Small intestine (tissue), 7 donors: ENCODE data around the gene TJP2. TPM values are rescaled to one million over a fixed set of nuclear protein-coding genes. Genes with fewer than 3 reads are reported as not detected.

Experiments
- DNase-seq, 2 donors: peaks; one replicate each; pipeline versions ENCODE4 v3.0.0 to v3.0.0-alpha.2; 2013
- FAIRE-seq: peaks from 2 replicates; lab custom pipeline; 2012; peaks lifted over from hg19 to GRCh38; lab: Jason Lieb, UNC
- H3K27ac ChIP-seq, 3 donors: one replicate each; pipeline ENCODE4 v1.5.1; 2013; ENCODE audit warnings: low read length in 2 of 3, mild to moderate bottlenecking in 2 of 3, control low read depth in 1 of 3, inconsistent platforms in 1 of 3, low read depth in 1 of 3, moderate library complexity in 1 of 3
- H3K27me3 ChIP-seq, 3 donors: one replicate each; pipeline ENCODE4 v1.6.1; 2013; ENCODE audit warnings: low read length in 3 of 3, inconsistent platforms in 1 of 3; ENCODE audit not compliant: control insufficient read depth in 3 of 3, insufficient read depth in 3 of 3
- H3K36me3 ChIP-seq, 3 donors: one replicate each; pipeline ENCODE4 v1.6.1; 2013; ENCODE audit warnings: low read length in 3 of 3, inconsistent platforms in 1 of 3, low read depth in 1 of 3, mild to moderate bottlenecking in 1 of 3, moderate library complexity in 1 of 3; ENCODE audit not compliant: control insufficient read depth in 3 of 3, insufficient read depth in 2 of 3
- H3K4me1 ChIP-seq, 3 donors: one replicate each; pipeline ENCODE4 v1.6.1; 2013; ENCODE audit warnings: low read length in 2 of 3, inconsistent platforms in 1 of 3, low read depth in 1 of 3, mild to moderate bottlenecking in 1 of 3, moderate library complexity in 1 of 3; ENCODE audit not compliant: control insufficient read depth in 3 of 3, insufficient read depth in 2 of 3
- H3K4me3 ChIP-seq, 3 donors: one replicate each; pipeline ENCODE4 v1.5.1; 2013; ENCODE audit warnings: low read length in 3 of 3, control low read depth in 1 of 3, inconsistent platforms in 1 of 3, low read depth in 1 of 3, mild to moderate bottlenecking in 1 of 3, moderate library complexity in 1 of 3
- H3K9me3 ChIP-seq, 2 donors: one replicate each; pipeline ENCODE4 v1.6.1; 2013; ENCODE audit warnings: low read depth in 1 of 2, low read length in 1 of 2; ENCODE audit not compliant: control insufficient read depth in 2 of 2, insufficient read depth in 1 of 2
- WGBS, 3 donors: extraction: QIAGEN DNeasy Blood & Tissue Kit; methylation state at CpG; one replicate each; pipeline ENCODE4 v1.1.7; 2013; 5-methylcytosine and 5-hydroxymethylcytosine counted together
- polyA plus RNA-seq, 4 donors: library from polyadenylated mRNA; stranded (reverse) in 3 of 4; unstranded in 1 of 4; fragments of 200-250 nt in 3 of 4; fragments of 120-200 nt in 1 of 4; gene quantifications; one replicate each; pipeline versions ENCODE4 v1.2.1 to v1.2.3, GENCODE V29; 2013
- donor health status: healthy with polysubstance abuse.
- donor health status: control.
- donor health status: control.
- donor health status: Bipolar disorder and iron deficiency.
- donor health status: healthy.

TJP2 gene
- polyA plus RNA-seq, 4 donors: 48.3 to 191 (median 98.7) TPM

- Histone ChIP-seq H3K4me1 (no peaks in the 10 kb centered on the region), H3K36me3 (peaks cover 5 to 32% (median 7%) of the 10 kb centered on the region in 3 donors), H3K27me3 (no peaks in the 10 kb centered on the region), H3K9me3 (no peaks in the 10 kb centered on the region), H3K4me3 (no peak overlapping the region), H3K27ac (no peak overlapping the region)
- 94 to 96% (median 96%) methylated on average over 5 of the region's 5 CpGs for WGBS, 3 donors
- DNase-seq: no peak
- FAIRE-seq: no peak
These were observed 39.6 kb downstream of the TJP2 start for GRCh38 chr9:69213647-69214046.

- Histone ChIP-seq H3K4me3 (no peak overlapping the region), H3K4me1 (no peaks in the 10 kb centered on the region), H3K27me3 (no peaks in the 10 kb centered on the region), H3K27ac (no peak overlapping the region), H3K9me3 (no peaks in the 10 kb centered on the region), H3K36me3 (peaks cover 5 to 42% (median 12%) of the 10 kb centered on the region in 3 donors)
- DNase-seq (no peak), FAIRE-seq (no peak)
- WGBS, 3 donors: 88 to 93% (median 90%) methylated on average over 4 of the region's 4 CpGs
These were observed 40.9 kb downstream of the TJP2 start for GRCh38 chr9:69214939-69215338.

GRCh38 chr9:69215774-69216485 is 41.9 kb downstream of the TJP2 start:
- H3K4me1 ChIP-seq: no peaks in the 10 kb centered on the region
- FAIRE-seq (no peak), DNase-seq (no peak)
- peaks cover 9 to 42% (median 15%) of the 10 kb centered on the region in 3 donors for H3K36me3 ChIP-seq
- WGBS, 3 donors: 71 to 80% (median 79%) methylated on average over 9 of the region's 9 CpGs
- H3K4me3 ChIP-seq: no peak overlapping the region
- H3K27ac ChIP-seq: no peak overlapping the region
- H3K9me3 ChIP-seq: no peaks in the 10 kb centered on the region
- H3K27me3 ChIP-seq: no peaks in the 10 kb centered on the region

- Histone ChIP-seq H3K27ac (no peak overlapping the region), H3K36me3 (peaks cover 12 to 60% (median 21%) of the 10 kb centered on the region in 3 donors), H3K4me3 (no peak overlapping the region), H3K27me3 (no peaks in the 10 kb centered on the region), H3K9me3 (no peaks in the 10 kb centered on the region), H3K4me1 (no peaks in the 10 kb centered on the region)
- DNase-seq (no peak), FAIRE-seq (no peak)
- WGBS, 3 donors: 87 to 93% (median 90%) methylated on average over 3 of the region's 3 CpGs
These were observed 44.1 kb downstream of the TJP2 start for GRCh38 chr9:69218166-69218565.

GRCh38 chr9:69221036-69221435 is 47.0 kb downstream of the TJP2 start:
- no peak for DNase-seq
- H3K4me3 ChIP-seq: no peak overlapping the region
- WGBS, 3 donors: 98 to 99% (median 99%) methylated on average over 40 to 47 of the region's 47 CpGs
- no peak for FAIRE-seq
- no peak overlapping the region for H3K27ac ChIP-seq
- H3K36me3 ChIP-seq: peaks cover 9 to 58% (median 24%) of the 10 kb centered on the region in 3 donors
- H3K9me3 ChIP-seq: no peaks in the 10 kb centered on the region
- H3K4me1 ChIP-seq: no peaks in the 10 kb centered on the region
- no peaks in the 10 kb centered on the region for H3K27me3 ChIP-seq

- DNase-seq (no peak), FAIRE-seq (no peak)
- Histone ChIP-seq H3K27ac (no peak overlapping the region), H3K4me1 (no peaks in the 10 kb centered on the region), H3K27me3 (no peaks in the 10 kb centered on the region), H3K36me3 (peaks cover 11 to 49% (median 27%) of the 10 kb centered on the region in 3 donors), H3K9me3 (no peaks in the 10 kb centered on the region), H3K4me3 (no peak overlapping the region)
- WGBS, 3 donors: 92 to 98% (median 96%) methylated on average over 8 of the region's 8 CpGs
These were observed 48.9 kb downstream of the TJP2 start for GRCh38 chr9:69222970-69223369.

GRCh38 chr9:69223605-69224004 is 49.5 kb downstream of the TJP2 start:
- WGBS, 3 donors: 67 to 76% (median 71%) methylated on average over 2 of the region's 2 CpGs
- Histone ChIP-seq H3K27me3 (no peaks in the 10 kb centered on the region), H3K36me3 (peaks cover 14 to 47% (median 30%) of the 10 kb centered on the region in 3 donors), H3K4me3 (no peak overlapping the region), H3K9me3 (no peaks in the 10 kb centered on the region), H3K4me1 (no peaks in the 10 kb centered on the region), H3K27ac (no peak overlapping the region)
- DNase-seq: peak; percentile 46 to 48
- no peak for FAIRE-seq

GRCh38 chr9:69229367-69229766 is 55.3 kb downstream of the TJP2 start:
- no peak for FAIRE-seq

More at GRCh38 chr9:69229367-69229766, 55.3 kb downstream of the TJP2 start:
- no peaks in the 10 kb centered on the region for H3K9me3 ChIP-seq
- no peak overlapping the region for H3K27ac ChIP-seq
- H3K4me1 ChIP-seq: no peaks in the 10 kb centered on the region
- H3K36me3 ChIP-seq: peaks cover 15 to 33% (median 33%) of the 10 kb centered on the region in 3 donors
- no peaks in the 10 kb centered on the region for H3K27me3 ChIP-seq
- WGBS, 3 donors: 83 to 93% (median 93%) methylated on average over 5 of the region's 5 CpGs
- no peak for DNase-seq
- no peak overlapping the region for H3K4me3 ChIP-seq
